GM23338 (cell line): ENCODE results near the gene VPS45. TPM values are rescaled to one million over a fixed set of nuclear protein-coding genes. Genes with fewer than 3 reads are reported as not detected.
A peak's percentile ranks its signal among the peaks of the same experiment; 100 is the strongest.

Experiments used
- ATAC-seq: fragments of 200-7000 bp; cut with Tn5 transposase; 3 replicates; pipeline ENCODE4 v1.9.1; 2020
- DNase-seq: peaks from one replicate; pipeline ENCODE4 v3.0.0-alpha.2; 2015; ENCODE audit warnings: low spot score
- H2AFZ ChIP-seq: fragments of 200-600 bp; sonication (generic); 2 replicates; pipeline ENCODE4 v1.8.0; 2016; ENCODE audit warnings: antibody characterized with exemption, mild to moderate bottlenecking, moderate library complexity
- H3F3A ChIP-seq: fragments of 200-600 bp; sonication (generic); replicated peaks from 2 replicates; pipeline ENCODE4 v1.8.0; 2017; ENCODE audit warnings: antibody characterized with exemption, mixed run types, low read depth
- H3K27ac ChIP-seq: fragments of 200-600 bp; sonication (generic); 2 replicates; pipeline ENCODE4 v1.6.1; 2016; ENCODE audit warnings: low read depth
- H3K27me3 ChIP-seq: fragments of 200-600 bp; sonication (generic); 2 replicates; pipeline ENCODE4 v1.8.0; 2016; ENCODE audit warnings: mild to moderate bottlenecking, mixed run types, moderate library complexity; ENCODE audit not compliant: insufficient read depth
- H3K36me3 ChIP-seq: fragments of 200-600 bp; sonication (generic); 2 replicates; pipeline ENCODE4 v1.8.0; 2016; ENCODE audit warnings: mild to moderate bottlenecking; ENCODE audit not compliant: insufficient read depth
- H3K4me1 ChIP-seq: fragments of 200-600 bp; sonication (generic); 2 replicates; pipeline ENCODE4 v1.8.0; 2016; ENCODE audit warnings: mild to moderate bottlenecking, moderate library complexity; ENCODE audit not compliant: insufficient read depth
- H3K4me2 ChIP-seq: fragments of 200-600 bp; sonication (generic); 2 replicates; pipeline ENCODE4 v1.7.1; 2017; ENCODE audit warnings: mixed run types
- H3K4me3 ChIP-seq: fragments of 200-600 bp; sonication (generic); 2 replicates; pipeline ENCODE4 v1.6.1; 2016; ENCODE audit warnings: mixed run types
- H3K79me2 ChIP-seq: fragments of 200-600 bp; sonication (generic); replicated peaks from 2 replicates; pipeline ENCODE4 v1.8.0; 2017; ENCODE audit warnings: mild to moderate bottlenecking; ENCODE audit not compliant: insufficient read depth
- H3K9me2 ChIP-seq: fragments of 200-600 bp; sonication (generic); 2 replicates; pipeline ENCODE4 v1.8.0; 2017; ENCODE audit not compliant: insufficient read depth
- H4K20me1 ChIP-seq: fragments of 200-600 bp; sonication (generic); replicated peaks from 2 replicates; pipeline ENCODE4 v1.8.0; 2017; ENCODE audit warnings: mild to moderate bottlenecking; ENCODE audit not compliant: insufficient read depth
- H3K27ac Mint-ChIP-seq: 2 replicates; pipeline ENCODE4 v1.8.0; 2020; ENCODE audit warnings: inconsistent platforms, mild to moderate bottlenecking, moderate library complexity, mixed read lengths
- H3K27me3 Mint-ChIP-seq: 3 replicates; pipeline ENCODE4 v1.8.0; 2022; ENCODE audit warnings: low read depth, mild to moderate bottlenecking, moderate library complexity, mixed read lengths, inconsistent platforms; ENCODE audit not compliant: insufficient read depth, poor library complexity
- H3K36me3 Mint-ChIP-seq: 3 replicates; pipeline ENCODE4 v1.8.0; 2021; ENCODE audit warnings: low read depth, mild to moderate bottlenecking, inconsistent platforms, moderate library complexity, mixed read lengths
- H3K4me1 Mint-ChIP-seq: 3 replicates; pipeline ENCODE4 v1.8.0; 2020; ENCODE audit warnings: mild to moderate bottlenecking, inconsistent platforms, mixed read lengths
- H3K4me3 Mint-ChIP-seq: 3 replicates; pipeline ENCODE4 v1.8.0; 2021; ENCODE audit warnings: moderate library complexity, mild to moderate bottlenecking, inconsistent platforms, mixed read lengths
- H3K9me3 Mint-ChIP-seq: 3 replicates; pipeline ENCODE4 v1.8.0; 2020; ENCODE audit warnings: moderate library complexity, mild to moderate bottlenecking, inconsistent platforms, mixed read lengths
- CREB1 ChIP-seq: fragments of 250-450 bp; sonication (Bioruptor Pico); IDR thresholded peaks from 2 replicates; pipeline ENCODE4 v1.5.0; 2020; ENCODE audit warnings: low read depth, mild to moderate bottlenecking, moderate library complexity
- CTCF ChIP-seq, 2 experiments: fragments of 200-600 bp in 1 of 2; sonication (generic) in 1 of 2; conservative IDR thresholded peaks; 2 replicates each; pipeline versions ENCODE4 v1.5.1 to v1.6.1; 2016 to 2017; ENCODE audit warnings: antibody characterized with exemption in 2 of 2, low read depth in 2 of 2, mild to moderate bottlenecking in 2 of 2, moderate library complexity in 1 of 2
- EZH2 ChIP-seq: fragments of 200-600 bp; sonication (generic); IDR thresholded peaks from one replicate; pipeline ENCODE4 v1.8.0; 2017; ENCODE audit warnings: antibody characterized with exemption, mild to moderate bottlenecking, low read depth; ENCODE audit not compliant: unreplicated experiment
- EZH2phosphoT487 ChIP-seq: fragments of 200-600 bp; sonication (generic); IDR thresholded peaks from one replicate; pipeline ENCODE4 v1.8.1; 2018; ENCODE audit warnings: antibody characterized with exemption; ENCODE audit not compliant: unreplicated experiment
- JUNB ChIP-seq: IDR thresholded peaks from one replicate; pipeline ENCODE4 v1.6.1; 2016; ENCODE audit warnings: antibody characterized with exemption; ENCODE audit not compliant: unreplicated experiment
- NANOG ChIP-seq: IDR thresholded peaks from 2 replicates; pipeline ENCODE4 v1.6.1; 2016; ENCODE audit warnings: antibody characterized with exemption, borderline replicate concordance
- POLR2AphosphoS5 ChIP-seq: IDR thresholded peaks from 2 replicates; pipeline ENCODE4 v1.6.1; 2016; ENCODE audit warnings: antibody characterized with exemption, low read depth
- REST ChIP-seq: IDR thresholded peaks from one replicate; pipeline ENCODE4 v1.6.1; 2018; ENCODE audit warnings: antibody characterized with exemption; ENCODE audit not compliant: unreplicated experiment
- ZNF114 ChIP-seq: fragments of 250-450 bp; sonication (Bioruptor Pico); IDR thresholded peaks from 2 replicates; pipeline ENCODE4 v1.5.0; 2020; ENCODE audit warnings: mild to moderate bottlenecking, moderate library complexity
- ZNF331 ChIP-seq: fragments of 250-450 bp; sonication (Bioruptor Pico); IDR thresholded peaks from 2 replicates; pipeline ENCODE4 v1.5.0; 2020; ENCODE audit warnings: low read depth, mild to moderate bottlenecking, moderate library complexity
- polyA plus RNA-seq: library from polyadenylated mRNA; unstranded; fragments of >200 nt; fragmentation: Nextera tagmentation; extraction: Ambion mirVana; gene quantifications from 2 replicates; pipeline ENCODE4 v1.2.1, GENCODE V29; 2016
- total RNA-seq: library from RNA; depleted of rRNA; stranded (reverse); fragments of >200 nt; shearing (Covaris generic); gene quantifications from 2 replicates; pipeline ENCODE4 v1.2.3, GENCODE V29; 2014

Gene VPS45
- total and polyA plus RNA-seq, 2 experiments from 2014 or later = 23.5 to 37.5 TPM

GRCh38 chr1:150066328-150066727 is 1.2 kb upstream of the VPS45 start:
- H3K27me3 Mint-ChIP-seq = peaks cover 1% of the 10 kb centered on the region
- TF ChIP-seq CTCF (conservative IDR thresholded peaks at IDR 0.05; ENCODE audit: low read depth in 2 of 2) = no peak
- TF ChIP-seq JUNB = no peak
- no peak for TF ChIP-seq EZH2phosphoT487
- TF ChIP-seq REST = no peak
- no peak for TF ChIP-seq POLR2AphosphoS5
- TF ChIP-seq NANOG = no peak
- TF ChIP-seq EZH2 = no peak
- TF ChIP-seq ZNF331 (CRISPR knock-in tag) = no peak
- no peak for TF ChIP-seq ZNF114 (CRISPR knock-in tag)
- TF ChIP-seq CREB1 (CRISPR knock-in tag) = no peak

GRCh38 chr1:150066838-150067183 is 765 bp upstream of the VPS45 start:
- Histone ChIP-seq H3K9me2 (no peaks in the 10 kb centered on the region), H3K27me3 (no peaks in the 10 kb centered on the region), H3F3A (no peaks in the 10 kb centered on the region), H3K36me3 (no peaks in the 10 kb centered on the region), H3K79me2 (peaks cover 8% of the 10 kb centered on the region; the same call in 1 of the 2 replicates), H3K27ac (peak overlapping the region; percentile 98), H3K4me1 (no peaks in the 10 kb centered on the region), H2AFZ (peak overlapping the region; percentile 92; the same call in 1 of the 2 replicates), H3K4me2 (peak overlapping the region; percentile 73), H4K20me1 (no peaks in the 10 kb centered on the region), H3K4me3 (peak overlapping the region; percentile 92)
- peak; percentile 81 for ATAC-seq
- Mint-ChIP-seq H3K27ac (peak overlapping the region; percentile 99), H3K36me3 (peaks cover 16% of the 10 kb centered on the region), H3K4me3 (peak overlapping the region; percentile 91), H3K27me3 (peaks cover 1% of the 10 kb centered on the region), H3K4me1 (peaks cover 12% of the 10 kb centered on the region), H3K9me3 (no peaks in the 10 kb centered on the region)
- no peak for TF ChIP-seq JUNB
- no peak for TF ChIP-seq POLR2AphosphoS5
- DNase-seq = peak; percentile 78

More at GRCh38 chr1:150066328-150066727, 1.2 kb upstream of the VPS45 start:
- Histone ChIP-seq H3K4me2 (peak overlapping the region; percentile 73), H3K4me3 (peak overlapping the region; percentile 92), H3K27ac (peak overlapping the region; percentile 98), H4K20me1 (no peaks in the 10 kb centered on the region), H3K9me2 (no peaks in the 10 kb centered on the region), H3K4me1 (no peaks in the 10 kb centered on the region), H3F3A (no peaks in the 10 kb centered on the region), H2AFZ (peak overlapping the region; percentile 92; the same call in 1 of the 2 replicates), H3K79me2 (peaks cover 8% of the 10 kb centered on the region; the same call in 1 of the 2 replicates), H3K27me3 (no peaks in the 10 kb centered on the region), H3K36me3 (no peaks in the 10 kb centered on the region)
- no peak for ATAC-seq
- Mint-ChIP-seq H3K9me3 (no peaks in the 10 kb centered on the region), H3K4me3 (peak overlapping the region; percentile 91), H3K36me3 (peaks cover 16% of the 10 kb centered on the region), H3K4me1 (peaks cover 12% of the 10 kb centered on the region), H3K27ac (peak overlapping the region; percentile 99)
- DNase-seq = no peak
